ENCODE data around the gene PHYH. TPM values are rescaled to one million over a fixed set of nuclear protein-coding genes. Genes with fewer than 3 reads are reported as not detected.
"Not testable (repeated sequence)": the region's sequence is repeated elsewhere in the genome, so short reads cannot be mapped to it uniquely, and the experiment has no call there.

PHYH gene
- total RNA-seq, 1 donor from 2014 or later: 19.9 TPM

DNA sequence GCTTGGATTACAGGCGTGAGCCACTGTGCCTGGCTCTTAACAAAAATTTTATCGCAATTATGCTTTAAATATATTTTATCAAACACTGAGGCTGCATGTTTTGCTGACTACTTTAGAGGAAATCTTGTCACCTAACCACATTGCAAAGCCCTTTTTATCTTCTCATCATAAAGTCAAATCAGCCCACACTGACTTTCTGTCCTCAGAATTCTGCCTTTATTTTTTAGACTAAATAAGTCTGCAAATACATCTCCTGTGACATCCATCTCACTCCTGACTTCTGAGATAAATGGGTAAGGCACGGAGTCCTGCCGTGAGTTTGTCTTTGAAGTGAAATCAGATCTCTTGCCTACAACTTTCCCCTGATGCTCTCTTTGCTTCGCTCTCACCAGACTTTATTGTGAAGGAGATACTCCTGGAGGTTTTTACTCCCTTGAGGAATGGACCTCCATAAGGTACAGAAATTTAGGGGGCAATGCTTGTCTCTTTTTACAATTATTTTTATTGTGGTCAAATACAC, 42.2 kb downstream of the PHYH start:
- H3K27ac Mint-ChIP-seq: no peak overlapping the region
- no peaks in the 10 kb centered on the region for H3K4me1 Mint-ChIP-seq (ENCODE audit: low read depth)
- TF ChIP-seq, protein P1, sequence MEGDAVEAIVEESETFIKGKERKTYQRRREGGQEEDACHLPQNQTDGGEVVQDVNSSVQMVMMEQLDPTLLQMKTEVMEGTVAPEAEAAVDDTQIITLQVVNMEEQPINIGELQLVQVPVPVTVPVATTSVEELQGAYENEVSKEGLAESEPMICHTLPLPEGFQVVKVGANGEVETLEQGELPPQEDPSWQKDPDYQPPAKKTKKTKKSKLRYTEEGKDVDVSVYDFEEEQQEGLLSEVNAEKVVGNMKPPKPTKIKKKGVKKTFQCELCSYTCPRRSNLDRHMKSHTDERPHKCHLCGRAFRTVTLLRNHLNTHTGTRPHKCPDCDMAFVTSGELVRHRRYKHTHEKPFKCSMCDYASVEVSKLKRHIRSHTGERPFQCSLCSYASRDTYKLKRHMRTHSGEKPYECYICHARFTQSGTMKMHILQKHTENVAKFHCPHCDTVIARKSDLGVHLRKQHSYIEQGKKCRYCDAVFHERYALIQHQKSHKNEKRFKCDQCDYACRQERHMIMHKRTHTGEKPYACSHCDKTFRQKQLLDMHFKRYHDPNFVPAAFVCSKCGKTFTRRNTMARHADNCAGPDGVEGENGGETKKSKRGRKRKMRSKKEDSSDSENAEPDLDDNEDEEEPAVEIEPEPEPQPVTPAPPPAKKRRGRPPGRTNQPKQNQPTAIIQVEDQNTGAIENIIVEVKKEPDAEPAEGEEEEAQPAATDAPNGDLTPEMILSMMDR (IDR thresholded peaks at IDR 0.05; ENCODE audit: unreplicated experiment): no peak
- no peak overlapping the region for H3K4me3 Mint-ChIP-seq (ENCODE audit: low read depth)
- no peaks in the 10 kb centered on the region for H3K36me3 Mint-ChIP-seq (ENCODE audit: insufficient read depth)
- peaks cover 5% of the 10 kb centered on the region for H3K9me3 Mint-ChIP-seq (ENCODE audit: low read depth)
- H3K27me3 Mint-ChIP-seq: no peaks in the 10 kb centered on the region
- no peak for DNase-seq (ENCODE audit: low spot score, unreplicated experiment)

DNA sequence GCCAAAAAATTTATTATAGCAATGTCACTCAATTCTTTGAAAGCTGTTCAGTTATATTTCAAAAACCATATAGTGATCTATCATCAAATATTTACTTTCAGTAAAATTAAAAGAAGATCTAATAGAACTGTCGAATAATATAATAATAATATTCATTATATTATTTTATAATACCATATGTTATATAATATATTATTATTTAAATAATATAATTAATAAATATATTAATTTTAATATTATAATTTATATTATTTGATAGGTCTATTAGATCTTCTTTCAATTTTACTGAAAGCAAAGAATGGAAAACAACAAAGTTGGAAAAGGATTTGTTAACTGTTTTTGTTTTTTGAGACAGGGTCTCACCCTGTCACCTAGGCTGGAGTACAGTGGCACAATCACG, 43.2 kb downstream of the PHYH start:
- Mint-ChIP-seq H3K27me3 (no peaks in the 10 kb centered on the region), H3K4me3 (ENCODE audit: low read depth) (no peak overlapping the region), H3K9me3 (ENCODE audit: low read depth) (peaks cover 5% of the 10 kb centered on the region)

DNA sequence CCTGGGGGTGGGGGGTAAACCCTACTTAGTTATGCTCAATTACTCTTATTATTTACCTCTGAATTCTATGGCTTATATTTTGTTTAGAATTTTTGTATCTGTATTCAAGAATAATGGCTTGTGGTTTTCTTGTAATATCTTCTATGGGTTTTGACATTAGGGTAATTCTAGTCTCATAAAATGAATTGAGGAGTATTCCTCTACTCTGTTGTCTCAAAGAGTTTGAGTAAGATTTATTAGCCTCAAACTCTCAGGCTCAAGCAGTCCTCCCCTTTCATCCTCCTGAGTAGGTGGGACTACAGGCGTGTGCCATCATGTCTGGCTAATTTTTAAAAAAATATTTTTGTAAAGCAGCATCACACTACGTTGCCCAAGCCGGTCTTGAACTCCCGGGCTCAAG, 46.1 kb downstream of the PHYH start:
- no peak overlapping the region for H3K4me3 Mint-ChIP-seq (ENCODE audit: low read depth)

More for the DNA sequence above, 43.2 kb downstream of the PHYH start:
- H3K4me1 Mint-ChIP-seq (ENCODE audit: low read depth): no peaks in the 10 kb centered on the region
- TF ChIP-seq, protein P1 (IDR thresholded peaks at IDR 0.05; ENCODE audit: unreplicated experiment): no peak
- no peak overlapping the region for H3K27ac Mint-ChIP-seq
- DNase-seq (ENCODE audit: low spot score, unreplicated experiment): no peak
- H3K36me3 Mint-ChIP-seq (ENCODE audit: insufficient read depth): no peaks in the 10 kb centered on the region

DNA sequence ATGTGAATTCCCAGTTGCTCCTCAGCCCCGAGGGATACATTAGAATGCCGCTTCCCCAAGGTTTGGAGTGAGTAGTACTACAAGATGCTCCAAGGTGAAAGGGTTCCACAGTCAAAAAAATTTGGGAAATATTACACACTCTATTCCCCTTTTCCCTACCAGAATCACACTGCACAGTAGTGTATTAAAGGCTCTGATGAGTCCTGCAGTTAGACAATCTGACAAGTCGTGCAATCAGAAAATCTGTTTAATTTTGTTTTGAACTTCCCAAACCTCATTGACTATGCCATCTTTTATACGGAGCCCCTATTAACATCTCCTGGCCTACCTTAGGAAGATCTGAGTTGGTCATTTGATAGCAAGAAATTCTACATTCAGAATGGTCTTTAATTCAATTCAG, 52.1 kb downstream of the PHYH start:
- TF ChIP-seq, protein P1 (IDR thresholded peaks at IDR 0.05; ENCODE audit: unreplicated experiment): no peak
- H3K4me3 Mint-ChIP-seq (ENCODE audit: low read depth): no peak overlapping the region
- no peaks in the 10 kb centered on the region for H3K4me1 Mint-ChIP-seq (ENCODE audit: low read depth)

More for the DNA sequence above, 46.1 kb downstream of the PHYH start:
- Mint-ChIP-seq H3K4me1 (ENCODE audit: low read depth) (no peaks in the 10 kb centered on the region), H3K27me3 (no peaks in the 10 kb centered on the region), H3K27ac (no peak overlapping the region), H3K36me3 (ENCODE audit: insufficient read depth) (no peaks in the 10 kb centered on the region), H3K9me3 (ENCODE audit: low read depth) (peaks cover 5% of the 10 kb centered on the region)
- DNase-seq (ENCODE audit: low spot score, unreplicated experiment): no peak
- TF ChIP-seq, protein P1 (IDR thresholded peaks at IDR 0.05; ENCODE audit: unreplicated experiment): no peak

DNA sequence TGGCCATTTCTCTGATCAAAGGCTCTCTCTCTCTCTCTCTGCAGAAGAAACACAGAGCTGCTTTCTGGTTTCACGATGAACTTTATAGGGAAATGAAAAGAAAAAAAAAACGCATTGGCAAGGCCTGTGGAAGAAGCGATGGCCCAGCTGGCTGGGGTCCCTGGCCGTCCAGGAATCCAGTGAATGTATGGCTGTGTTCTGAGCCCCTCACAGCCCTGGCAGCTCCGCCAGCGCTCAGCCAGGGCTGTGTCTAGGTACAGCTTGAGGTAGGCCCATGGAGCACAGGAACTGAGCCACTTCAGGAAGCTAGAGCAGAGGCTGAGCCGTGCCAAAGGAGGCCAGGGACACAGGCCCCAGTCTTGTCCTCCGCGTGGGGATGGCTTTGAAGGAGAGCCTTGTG, 52.6 kb downstream of the PHYH start:
- Mint-ChIP-seq H3K36me3 (ENCODE audit: insufficient read depth) (no peaks in the 10 kb centered on the region), H3K9me3 (ENCODE audit: low read depth) (no peaks in the 10 kb centered on the region), H3K4me3 (ENCODE audit: low read depth) (no peak overlapping the region), H3K4me1 (ENCODE audit: low read depth) (no peaks in the 10 kb centered on the region), H3K27me3 (no peaks in the 10 kb centered on the region), H3K27ac (no peak overlapping the region)
- no peak for DNase-seq (ENCODE audit: low spot score, unreplicated experiment)
- TF ChIP-seq, protein P1 (IDR thresholded peaks at IDR 0.05; ENCODE audit: unreplicated experiment): no peak

More for the DNA sequence above, 52.1 kb downstream of the PHYH start:
- Mint-ChIP-seq H3K9me3 (ENCODE audit: low read depth) (no peaks in the 10 kb centered on the region), H3K27me3 (no peaks in the 10 kb centered on the region), H3K36me3 (ENCODE audit: insufficient read depth) (no peaks in the 10 kb centered on the region), H3K27ac (no peak overlapping the region)
- no peak for DNase-seq (ENCODE audit: low spot score, unreplicated experiment)

DNA sequence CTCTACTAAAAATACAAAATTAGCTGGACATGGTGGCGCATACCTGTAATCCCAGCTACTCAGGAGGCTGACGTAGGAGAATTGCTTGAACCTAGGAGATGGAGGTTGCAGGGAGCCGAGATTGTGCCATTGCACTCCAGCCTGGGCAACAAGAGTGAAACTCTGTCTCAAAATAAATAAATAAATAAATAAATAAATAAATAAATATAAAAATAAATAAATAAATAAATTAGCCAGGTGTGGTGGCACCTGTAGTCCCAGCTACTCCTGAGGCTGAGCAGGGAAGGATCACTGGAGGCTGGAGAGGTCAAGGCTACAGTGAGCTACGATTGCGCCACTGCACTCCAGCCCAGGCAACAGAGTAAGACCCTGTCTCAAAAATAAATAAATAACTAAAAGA, 57.6 kb downstream of the PHYH start:
- H3K4me1 Mint-ChIP-seq (ENCODE audit: low read depth); H3K4me3 Mint-ChIP-seq (ENCODE audit: low read depth); H3K36me3 Mint-ChIP-seq (ENCODE audit: insufficient read depth); H3K9me3 Mint-ChIP-seq (ENCODE audit: low read depth); H3K27me3 Mint-ChIP-seq; H3K27ac Mint-ChIP-seq; DNase-seq (ENCODE audit: low spot score, unreplicated experiment): not testable (repeated sequence)
